IMR-90 (cell line): ENCODE results near the gene TMEM97. TPM values are rescaled to one million over a fixed set of nuclear protein-coding genes. Genes with fewer than 3 reads are reported as not detected.
"Not testable (repeated sequence)": the region's sequence is repeated elsewhere in the genome, so short reads cannot be mapped to it uniquely, and the experiment has no call there.

Experiments used
- ATAC-seq: fragments of 200-7000 bp; cut with Tn5 transposase; 2 replicates; pipeline ENCODE4 v1.9.1; 2020; ENCODE audit warnings: low read depth, mild to moderate bottlenecking, moderate library complexity
- BruUV-seq: library from RNA; stranded (reverse); fragments of 400-500 nt; replicated peaks from 2 replicates; lab custom pipeline; 2021; lab: Mats Ljungman, UMichigan
- CTCF ChIA-PET: fragments of 300-600 bp; formaldehyde crosslinking; extraction: SDS; loops from one replicate; lab custom pipeline; 2021; ENCODE audit warnings: antibody characterized with exemption; lab: Yijun Ruan, JAX
- POLR2A ChIA-PET: fragments of 300-600 bp; sonication (Branson Sonifier 250); formaldehyde crosslinking; loops from one replicate; lab custom pipeline; 2022; ENCODE audit warnings: antibody characterized with exemption; ENCODE audit not compliant: unreplicated experiment; lab: Charles Lee
- DNase-seq: peaks from one replicate; pipeline ENCODE4 v3.0.0; 2013
- H2AFZ ChIP-seq: replicated peaks from 2 replicates; pipeline ENCODE3; 2013; ENCODE audit warnings: low read length, mild to moderate bottlenecking; ENCODE audit not compliant: poor library complexity
- H2AK5ac ChIP-seq: 2 replicates; pipeline ENCODE4 v1.6.1; 2013; ENCODE audit warnings: low read depth, low read length, inconsistent platforms
- H2AK9ac ChIP-seq: replicated peaks from 2 replicates; pipeline ENCODE3; 2013; ENCODE audit warnings: mild to moderate bottlenecking, low read depth, low read length, moderate library complexity; ENCODE audit not compliant: poor library complexity
- H2BK120ac ChIP-seq: 2 replicates; pipeline ENCODE4 v1.6.1; 2013; ENCODE audit warnings: low read depth, low read length, inconsistent platforms
- H2BK15ac ChIP-seq: 3 replicates; pipeline ENCODE4 v1.6.1; 2013; ENCODE audit warnings: low read depth, low read length, inconsistent platforms
- H2BK20ac ChIP-seq: 2 replicates; pipeline ENCODE4 v1.6.1; 2013; ENCODE audit warnings: low read depth, mild to moderate bottlenecking, inconsistent platforms, low read length, moderate library complexity
- H2BK5ac ChIP-seq: 2 replicates; pipeline ENCODE4 v1.6.1; 2013; ENCODE audit warnings: mild to moderate bottlenecking, low read depth, low read length, inconsistent platforms; ENCODE audit not compliant: poor library complexity, severe bottlenecking
- H3K14ac ChIP-seq: replicated peaks from 2 replicates; pipeline ENCODE4 v1.6.1; 2013; ENCODE audit warnings: low read depth, low read length, inconsistent platforms
- H3K18ac ChIP-seq: 2 replicates; pipeline ENCODE4 v1.6.1; 2013; ENCODE audit warnings: low read depth, low read length, control low read depth
- H3K23ac ChIP-seq: 2 replicates; pipeline ENCODE4 v1.6.1; 2013; ENCODE audit warnings: low read depth, low read length, inconsistent platforms
- H3K27ac ChIP-seq: 2 replicates; pipeline ENCODE4 v1.5.1; 2013; ENCODE audit warnings: mild to moderate bottlenecking, control low read depth, low read length; ENCODE audit not compliant: insufficient read depth
- H3K27me3 ChIP-seq: 2 replicates; pipeline ENCODE4 v1.6.1; 2013; ENCODE audit warnings: low read length; ENCODE audit not compliant: control insufficient read depth, insufficient read depth
- H3K36me3 ChIP-seq: 2 replicates; pipeline ENCODE4 v1.6.1; 2013; ENCODE audit warnings: low read length, mixed read lengths; ENCODE audit not compliant: control insufficient read depth, insufficient read depth
- H3K4ac ChIP-seq: 2 replicates; pipeline ENCODE4 v1.6.1; 2013; ENCODE audit warnings: low read depth, low read length, inconsistent platforms
- H3K4me1 ChIP-seq: 2 replicates; pipeline ENCODE4 v1.6.1; 2013; ENCODE audit warnings: low read length, mixed read lengths; ENCODE audit not compliant: control insufficient read depth, insufficient read depth
- H3K4me2 ChIP-seq: 2 replicates; pipeline ENCODE4 v1.6.1; 2013; ENCODE audit warnings: low read depth, mild to moderate bottlenecking, control low read depth, low read length, moderate library complexity
- H3K4me3 ChIP-seq: 2 replicates; pipeline ENCODE4 v1.5.1; 2013; ENCODE audit warnings: low read depth, mild to moderate bottlenecking, control low read depth, low read length, moderate library complexity; ENCODE audit not compliant: insufficient read depth
- H3K56ac ChIP-seq: 2 replicates; pipeline ENCODE4 v1.6.1; 2013; ENCODE audit warnings: low read length, inconsistent platforms; ENCODE audit not compliant: insufficient read depth; ENCODE audit errors: extremely low read depth
- H3K79me1 ChIP-seq, 2 experiments: 2 replicates each; pipeline ENCODE4 v1.6.1; 2013; ENCODE audit warnings: low read length in 2 of 2, inconsistent platforms in 1 of 2, low read depth in 1 of 2
- H3K9ac ChIP-seq: 2 replicates; pipeline ENCODE4 v1.6.1; 2013; ENCODE audit warnings: low read depth, low read length, control low read depth
- H3K9me1 ChIP-seq: 2 replicates; pipeline ENCODE4 v1.6.1; 2013; ENCODE audit warnings: low read length, inconsistent platforms; ENCODE audit not compliant: insufficient read depth
- H3K9me3 ChIP-seq: 2 replicates; pipeline ENCODE4 v1.6.1; 2013; ENCODE audit warnings: low read length; ENCODE audit not compliant: control insufficient read depth, insufficient read depth
- H4K20me1 ChIP-seq: 2 replicates; pipeline ENCODE4 v1.6.1; 2013; ENCODE audit warnings: low read length, inconsistent platforms; ENCODE audit not compliant: insufficient read depth
- H4K5ac ChIP-seq: 2 replicates; pipeline ENCODE4 v1.6.1; 2013; ENCODE audit warnings: mild to moderate bottlenecking, low read depth, low read length, control low read depth
- H4K8ac ChIP-seq, 2 experiments: 2 replicates each; pipeline ENCODE4 v1.6.1; 2013; ENCODE audit warnings: low read depth in 2 of 2, low read length in 2 of 2, control low read depth in 1 of 2, inconsistent platforms in 1 of 2
- H4K91ac ChIP-seq: 2 replicates; pipeline ENCODE4 v1.6.1; 2013; ENCODE audit warnings: low read depth, low read length, inconsistent platforms; ENCODE audit not compliant: insufficient read depth
- BHLHE40 ChIP-seq: fragments of 150-350 bp; IDR thresholded peaks from 2 replicates; pipeline ENCODE4 v1.6.1; 2016; ENCODE audit warnings: mild to moderate bottlenecking, low read depth, low read length
- CTCF ChIP-seq: conservative IDR thresholded peaks from 2 replicates; pipeline ENCODE4 v1.5.1; 2012; ENCODE audit warnings: mild to moderate bottlenecking, low read depth, low read length, improper control_type of control experiment
- MAZ ChIP-seq: IDR thresholded peaks from 2 replicates; pipeline ENCODE4 v1.6.1; 2012; ENCODE audit warnings: low read depth, mild to moderate bottlenecking, low read length, improper control_type of control experiment, moderate library complexity, borderline replicate concordance
- MXI1 ChIP-seq: IDR thresholded peaks from 2 replicates; pipeline ENCODE4 v1.6.1; 2012; ENCODE audit warnings: low read depth, mild to moderate bottlenecking, low read length, moderate library complexity, borderline replicate concordance
- POLR2A ChIP-seq: IDR thresholded peaks from 2 replicates; pipeline ENCODE4 v1.6.1; 2012; ENCODE audit warnings: mild to moderate bottlenecking, low read depth, low read length
- RAD21 ChIP-seq: IDR thresholded peaks from 2 replicates; pipeline ENCODE4 v1.6.1; 2012; ENCODE audit warnings: low read length, improper control_type of control experiment
- USF2 ChIP-seq: fragments of 150-350 bp; IDR thresholded peaks from 2 replicates; pipeline ENCODE4 v1.6.1; 2017; ENCODE audit warnings: mild to moderate bottlenecking, antibody characterized with exemption, low read length, low read depth
- WGBS, 2 experiments: methylation state at CpG; one replicate each; pipeline versions ENCODE4 v1.1.5 to v1.1.7; 2013; ENCODE audit warnings: missing lambda C conversion rate in 2 of 2; ENCODE audit not compliant: insufficient read length in 1 of 2; ENCODE audit errors: extremely low coverage in 2 of 2; 5-methylcytosine and 5-hydroxymethylcytosine counted together
- dilution Hi-C: fragments of 300-500 bp; cut with HindIII; formaldehyde crosslinking; loops from one replicate; pipeline ENCODE4 v1.14.3; 2018; ENCODE audit warnings: low sequenced_read_pairs; ENCODE audit not compliant: unreplicated experiment
- in situ Hi-C: fragments of 300-500 bp; cut with MboI; formaldehyde crosslinking; loops from 3 replicates; pipeline ENCODE4 v1.14.3; 2019; ENCODE audit warnings: low sequenced_read_pairs, inconsistent platforms, mixed read lengths
- intact Hi-C: fragments of 100-400 bp; cut with micrococcal nuclease; formaldehyde crosslinking; loops from 2 replicates; pipeline ENCODE4 v1.10.0; 2022
- polyA plus RNA-seq, 3 experiments: library from polyadenylated mRNA; depleted of rRNA; stranded (reverse); fragments of >200 nt; gene quantifications; 2 replicates each; pipeline ENCODE4 v1.2.3, GENCODE V29; 2012; ENCODE audit warnings: low replicate concordance in 1 of 3
- total RNA-seq: library from RNA; depleted of rRNA; stranded (reverse); fragments of >200 nt; gene quantifications from 2 replicates; pipeline ENCODE4 v1.2.3, GENCODE V29; 2012

TMEM97 gene
- total and polyA plus RNA-seq, 2 of the 4 experiments (the other 2 are of a cell fraction) = 12.3 to 21.3 TPM

GRCh38 chr17:28291780-28292330 is 27.1 kb upstream of the TMEM97 start:
- POLR2A ChIA-PET = no interaction called here
- H4K5ac ChIP-seq = no peak overlapping the region
- peaks cover 6% of the 10 kb centered on the region for H3K27me3 ChIP-seq
- no peak overlapping the region for H3K18ac ChIP-seq
- no peak overlapping the region for H2BK15ac ChIP-seq
- H3K4me1 ChIP-seq = no peaks in the 10 kb centered on the region
- in situ Hi-C loops (no loop called here), intact Hi-C loops (no loop called here), dilution Hi-C loops (no loop called here)
- no CpG with 5 or more reads among the region's 1 CpG for WGBS, 2 experiments
- no peaks in the 10 kb centered on the region for H3K79me1 ChIP-seq
- TF ChIP-seq POLR2A = no peak
- TF ChIP-seq USF2 = no peak
- no peak for TF ChIP-seq MAZ
- TF ChIP-seq RAD21 = no peak
- no peak for TF ChIP-seq BHLHE40
- TF ChIP-seq MXI1 = no peak
- no peak for TF ChIP-seq CTCF
- no peak overlapping the region for H2BK120ac ChIP-seq
- H3K23ac ChIP-seq = no peak overlapping the region
- no peak for DNase-seq
- no peak overlapping the region for H3K4me2 ChIP-seq
- no peak overlapping the region for H4K8ac ChIP-seq
- H3K14ac ChIP-seq = no peak overlapping the region
- BruUV-seq = no TSS peak
- no peak overlapping the region for H3K4me3 ChIP-seq
- H2BK5ac ChIP-seq = no peak overlapping the region
- H3K9ac ChIP-seq = no peak overlapping the region
- no peaks in the 10 kb centered on the region for H4K20me1 ChIP-seq
- no peak for ATAC-seq
- H3K9me3 ChIP-seq = no peaks in the 10 kb centered on the region
- H3K4ac ChIP-seq = no peak overlapping the region
- no peak overlapping the region for H3K56ac ChIP-seq
- no peak overlapping the region for H2AK9ac ChIP-seq
- CTCF ChIA-PET = no interaction called here
- H2AFZ ChIP-seq = no peak overlapping the region
- no peak overlapping the region for H3K27ac ChIP-seq
- no peaks in the 10 kb centered on the region for H3K9me1 ChIP-seq
- H4K91ac ChIP-seq = no peak overlapping the region
- H2BK20ac ChIP-seq = no peak overlapping the region
- no peak overlapping the region for H2AK5ac ChIP-seq
- no peaks in the 10 kb centered on the region for H3K36me3 ChIP-seq

DNA sequence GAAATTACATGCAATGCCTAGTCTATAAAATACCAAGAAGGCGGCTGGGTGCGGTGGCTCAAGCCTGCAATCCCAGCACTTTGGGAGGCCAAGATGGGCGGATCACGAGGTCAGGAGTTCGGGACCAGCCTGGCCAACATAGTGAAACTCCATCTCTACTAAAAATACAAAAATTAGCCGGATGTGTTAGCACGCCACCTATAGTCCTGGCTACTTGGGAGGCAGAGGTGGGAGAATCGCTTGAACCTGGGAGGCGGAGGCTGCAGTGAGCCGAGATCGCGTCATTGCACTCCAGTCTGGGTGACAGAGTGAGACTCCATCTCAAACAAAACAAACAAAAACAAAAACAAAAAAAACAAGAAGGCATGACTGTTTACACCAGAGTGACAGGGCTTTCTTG is 26.1 kb upstream of the TMEM97 start:
- H3K9me3 ChIP-seq, intact Hi-C loops, H2BK15ac ChIP-seq, POLR2A ChIA-PET, H3K4me3 ChIP-seq, BruUV-seq, dilution Hi-C loops, H3K27me3 ChIP-seq, H2AK9ac ChIP-seq, H3K56ac ChIP-seq, H2AFZ ChIP-seq, H3K79me1 ChIP-seq, ATAC-seq, DNase-seq, H3K27ac ChIP-seq, H4K8ac ChIP-seq, H3K9me1 ChIP-seq, H2BK120ac ChIP-seq, H3K18ac ChIP-seq, H3K23ac ChIP-seq, H2BK20ac ChIP-seq, H3K36me3 ChIP-seq, H3K4me2 ChIP-seq, in situ Hi-C loops, H3K9ac ChIP-seq, H2AK5ac ChIP-seq, H4K20me1 ChIP-seq, H2BK5ac ChIP-seq, H4K5ac ChIP-seq, H3K4me1 ChIP-seq, H3K14ac ChIP-seq, H3K4ac ChIP-seq, H4K91ac ChIP-seq: not testable (repeated sequence)
- WGBS, 2 experiments = no CpG with 5 or more reads among the region's 12 CpGs
- CTCF ChIA-PET = interaction anchor here (0.6 to 0.7 kb wide), 2 partner anchors 151 to 305 kb away, joined by 3 read pairs; no protein-coding TSS in a partner anchor
